Karpas-422 (cell line): Measurements from ENCODE around the gene TBC1D22B. TPM values are rescaled to one million over a fixed set of nuclear protein-coding genes. Genes with fewer than 3 reads are reported as not detected.

Experiments
- DNase-seq: peaks from one replicate; pipeline ENCODE4 v3.0.0-alpha.2; 2015
- H2AFZ ChIP-seq: fragments of 200-600 bp; sonication (generic); 2 replicates; pipeline ENCODE4 v1.6.1; 2014; ENCODE audit warnings: antibody characterized with exemption, low read length, mixed read lengths
- H3K27ac ChIP-seq: fragments of 200-600 bp; sonication (generic); 2 replicates; pipeline ENCODE4 v1.5.1; 2014; ENCODE audit warnings: mild to moderate bottlenecking, low read length, moderate library complexity
- H3K27me3 ChIP-seq: fragments of 200-600 bp; sonication (generic); 2 replicates; pipeline ENCODE4 v1.6.1; 2014; ENCODE audit warnings: low read length, mixed read lengths
- H3K36me3 ChIP-seq: fragments of 200-600 bp; sonication (generic); 2 replicates; pipeline ENCODE4 v1.6.1; 2014; ENCODE audit warnings: low read length, mixed read lengths; ENCODE audit not compliant: insufficient read depth
- H3K4me1 ChIP-seq: fragments of 200-600 bp; sonication (generic); 2 replicates; pipeline ENCODE4 v1.6.1; 2014; ENCODE audit warnings: mild to moderate bottlenecking, low read length, mixed read lengths
- H3K4me2 ChIP-seq: fragments of 200-600 bp; sonication (generic); 2 replicates; pipeline ENCODE4 v1.6.1; 2014; ENCODE audit warnings: low read length, low read depth, mild to moderate bottlenecking; ENCODE audit not compliant: poor library complexity, severe bottlenecking
- H3K4me3 ChIP-seq: fragments of 200-600 bp; sonication (generic); 2 replicates; pipeline ENCODE4 v1.5.1; 2014; ENCODE audit warnings: mild to moderate bottlenecking, antibody characterized with exemption, low read length, mixed read lengths
- H3K79me2 ChIP-seq: fragments of 200-600 bp; sonication (generic); 2 replicates; pipeline ENCODE4 v1.6.1; 2014; ENCODE audit warnings: mild to moderate bottlenecking, low read length, mixed read lengths
- H3K9ac ChIP-seq: fragments of 200-600 bp; sonication (generic); 2 replicates; pipeline ENCODE4 v1.6.0; 2014; ENCODE audit warnings: low read length
- H3K9me2 ChIP-seq: fragments of 200-600 bp; sonication (generic), shearing (Covaris generic); replicated peaks from 2 replicates; pipeline ENCODE4 v1.6.0; 2014; ENCODE audit warnings: mild to moderate bottlenecking, low read length, moderate library complexity; ENCODE audit not compliant: insufficient read depth
- H3K9me3 ChIP-seq: fragments of 300-700, 200-600 bp; sonication (generic); 2 replicates; pipeline ENCODE4 v1.6.1; 2014; ENCODE audit warnings: low read length, mixed read lengths
- H4K20me1 ChIP-seq: fragments of 200-600 bp; sonication (generic); 2 replicates; pipeline ENCODE4 v1.6.1; 2014; ENCODE audit warnings: mild to moderate bottlenecking, antibody characterized with exemption, low read length, low read depth; ENCODE audit not compliant: insufficient read depth
- small RNA-seq: library from RNA; depleted of rRNA; stranded (forward); fragments of <200 nt; gene quantifications from one replicate; pipeline ENCODE3, GENCODE V24; 2014
- total RNA-seq: library from RNA; depleted of rRNA; stranded (reverse); fragments of >200 nt; shearing (Covaris generic); gene quantifications from 2 replicates; pipeline ENCODE4 v1.2.3, GENCODE V29; 2014; ENCODE audit warnings: low replicate concordance; rRNA removed

TBC1D22B gene
- total RNA-seq, 1 experiment from 2014 or later = 9.2 TPM

DNA sequence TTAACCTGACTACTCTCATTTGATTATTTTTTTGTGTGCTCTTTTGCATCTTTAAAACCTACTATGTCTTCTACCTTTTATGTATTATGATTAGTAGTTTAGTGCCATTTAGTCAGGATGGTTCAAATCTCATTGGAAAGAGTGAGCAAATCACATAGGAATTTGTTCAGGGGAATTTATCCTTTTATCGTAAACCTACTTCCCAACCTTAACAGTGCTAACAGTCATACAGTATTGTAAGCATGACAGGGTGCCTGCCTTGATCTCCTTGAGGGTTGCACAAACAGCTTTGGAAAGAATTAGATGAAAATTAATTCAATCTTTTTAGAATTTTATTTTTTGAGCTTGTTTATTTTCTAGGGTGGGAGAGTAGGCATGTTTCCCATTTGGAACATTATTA is 114.5 kb downstream of the TBC1D22B start:
- Histone ChIP-seq H3K4me2 (no peak overlapping the region), H3K27me3 (no peaks in the 10 kb centered on the region), H3K4me3 (no peak overlapping the region), H3K9me2 (no peaks in the 10 kb centered on the region), H3K79me2 (peaks cover 57% of the 10 kb centered on the region), H3K9me3 (no peaks in the 10 kb centered on the region), H3K9ac (no peak overlapping the region), H3K4me1 (peaks cover 76% of the 10 kb centered on the region), H2AFZ (no peak overlapping the region), H4K20me1 (no peaks in the 10 kb centered on the region), H3K27ac (no peak overlapping the region), H3K36me3 (peaks cover 36% of the 10 kb centered on the region; the same call in 1 of the 2 replicates)
- DNase-seq = no peak

DNA sequence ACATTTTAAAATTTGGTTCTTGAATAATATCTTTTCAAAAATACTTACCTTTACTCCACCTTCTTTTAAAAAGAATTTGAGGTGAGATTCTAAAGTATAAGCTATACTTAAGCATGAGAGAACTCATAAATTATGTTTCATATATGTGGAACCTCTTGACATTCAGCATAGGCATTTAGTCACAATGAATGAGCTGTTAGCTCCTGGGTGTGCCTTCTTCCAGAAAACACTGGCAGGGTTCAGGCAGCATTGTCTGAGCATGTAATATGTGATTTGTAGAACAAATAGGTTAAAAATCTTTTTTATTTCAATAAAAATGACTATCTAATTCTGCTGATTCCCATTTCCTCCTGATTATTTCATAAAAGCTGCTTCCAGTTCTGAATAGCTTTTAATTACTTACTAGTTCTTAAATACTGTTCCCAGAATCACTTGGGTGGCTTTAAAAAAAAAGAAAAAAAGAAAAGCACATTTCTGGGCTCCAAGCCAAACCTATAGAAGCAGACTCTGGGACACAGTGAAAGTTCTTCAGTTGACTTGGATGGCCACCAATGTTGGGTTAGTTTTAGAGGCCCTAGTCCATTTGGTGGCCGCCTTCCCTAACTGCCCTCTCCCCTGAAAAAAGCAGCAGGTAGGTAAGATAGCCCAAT is 116.4 kb downstream of the TBC1D22B start:
- Histone ChIP-seq H3K9me3 (no peaks in the 10 kb centered on the region), H3K4me1 (peaks cover 74% of the 10 kb centered on the region), H3K27ac (peak overlapping the region; percentile 95), H3K36me3 (peaks cover 46% of the 10 kb centered on the region; the same call in 1 of the 2 replicates), H3K27me3 (no peaks in the 10 kb centered on the region), H2AFZ (no peak overlapping the region), H4K20me1 (no peaks in the 10 kb centered on the region), H3K4me3 (no peak overlapping the region), H3K9me2 (no peaks in the 10 kb centered on the region), H3K9ac (no peak overlapping the region), H3K79me2 (peaks cover 49% of the 10 kb centered on the region), H3K4me2 (peak overlapping the region; percentile 68)
- no peak for DNase-seq

GRCh38 chr6:37375376-37375775 is 117.8 kb downstream of the TBC1D22B start:
- Histone ChIP-seq H3K79me2 (peaks cover 34% of the 10 kb centered on the region), H3K4me3 (peak overlapping the region; percentile 37), H4K20me1 (no peaks in the 10 kb centered on the region), H3K4me2 (peak overlapping the region; percentile 68), H3K9ac (peak overlapping the region; percentile 53), H3K4me1 (peaks cover 63% of the 10 kb centered on the region), H3K27ac (peak overlapping the region; percentile 95), H3K36me3 (peaks cover 37% of the 10 kb centered on the region; the same call in 1 of the 2 replicates), H3K9me2 (no peaks in the 10 kb centered on the region), H3K9me3 (no peaks in the 10 kb centered on the region), H3K27me3 (no peaks in the 10 kb centered on the region), H2AFZ (no peak overlapping the region)
- no peak for DNase-seq

DNA sequence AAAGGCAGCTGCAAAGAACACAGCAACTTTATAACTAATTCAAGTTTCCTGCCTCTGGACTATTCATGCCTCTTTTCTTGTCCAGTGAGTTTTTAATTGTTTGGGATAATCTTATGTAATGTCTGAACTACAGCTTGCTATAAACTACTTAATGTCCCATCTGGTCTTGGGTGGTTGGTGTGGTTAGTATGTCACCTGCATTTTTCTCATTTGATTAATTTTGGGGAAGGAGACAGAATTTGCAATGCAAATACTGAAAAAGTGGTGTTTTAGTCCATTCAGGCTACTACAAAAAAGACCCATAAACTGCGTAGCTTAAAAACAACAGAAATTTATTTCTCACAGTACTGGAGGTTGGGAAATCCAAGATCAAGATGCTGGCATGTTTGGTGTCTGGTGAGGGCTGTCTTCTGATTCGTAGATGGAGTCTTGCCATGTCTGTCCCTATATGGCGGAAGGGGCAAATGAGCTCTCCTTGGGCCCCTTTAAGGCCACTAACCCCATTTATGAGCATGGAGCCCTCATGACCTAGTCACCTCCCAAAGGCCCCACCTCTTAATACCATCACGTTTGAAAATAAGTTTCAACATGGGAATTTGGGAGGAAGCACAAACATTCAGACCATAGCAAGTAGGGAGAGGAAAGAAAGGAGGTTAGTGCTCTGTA is 118.6 kb downstream of the TBC1D22B start:
- Histone ChIP-seq H3K9ac (peak overlapping the region; percentile 53), H3K4me1 (peaks cover 60% of the 10 kb centered on the region), H3K4me2 (peak overlapping the region; percentile 68), H2AFZ (0 out of 2 replicates have a peak overlapping the region, but pooled peaks have one; percentile 1), H3K27ac (peak overlapping the region; percentile 95), H3K79me2 (peaks cover 26% of the 10 kb centered on the region), H3K4me3 (peak overlapping the region; percentile 37), H3K27me3 (no peaks in the 10 kb centered on the region), H3K36me3 (peaks cover 41% of the 10 kb centered on the region; the same call in 1 of the 2 replicates), H3K9me2 (no peaks in the 10 kb centered on the region), H4K20me1 (no peaks in the 10 kb centered on the region), H3K9me3 (no peaks in the 10 kb centered on the region)
- peak; percentile 72 for DNase-seq

- Histone ChIP-seq H3K36me3 (peaks cover 36% of the 10 kb centered on the region; the same call in 1 of the 2 replicates), H4K20me1 (no peaks in the 10 kb centered on the region), H2AFZ (no peak overlapping the region), H3K4me3 (no peak overlapping the region), H3K4me1 (peaks cover 20% of the 10 kb centered on the region), H3K27me3 (no peaks in the 10 kb centered on the region), H3K9me3 (no peaks in the 10 kb centered on the region), H3K27ac (no peak overlapping the region), H3K9me2 (no peaks in the 10 kb centered on the region), H3K4me2 (no peak overlapping the region), H3K79me2 (peaks cover 6% of the 10 kb centered on the region), H3K9ac (no peak overlapping the region)
- peak; percentile 86 for DNase-seq
These were observed 124.0 kb downstream of the TBC1D22B start for GRCh38 chr6:37381579-37381978.

Small RNA genes lying within 50 kb of the gene (small RNA-seq; reads per million reads assigned to genes)
- gene AL096712.1 = not detected
- not detected for gene RN7SL273P

Other genes starting within 250 kb of the TBC1D22B start
- 1.9 and 4.0 TPM in 2 replicates for gene PIM1, start 87.6 kb upstream of the TBC1D22B start, total RNA-seq
- gene TMEM217, start 372 bp downstream of the TBC1D22B start, total RNA-seq = 0.22 TPM in 1 of 2 replicates, not detected in the other
- gene RNF8, start 96.2 kb downstream of the TBC1D22B start, total RNA-seq = 22.5 and 32.7 TPM in 2 replicates
- gene CMTR1, start 175.4 kb downstream of the TBC1D22B start, total RNA-seq = 28.7 and 40.0 TPM in 2 replicates
- 19.6 and 23.2 TPM in 2 replicates for gene CCDC167, start 242.1 kb downstream of the TBC1D22B start, total RNA-seq